Measurements from ENCODE around the gene AKTIP.
"Not testable (repeated sequence)": the region's sequence is repeated elsewhere in the genome, so short reads cannot be mapped to it uniquely, and the experiment has no call there.

AKTIP gene

DNA sequence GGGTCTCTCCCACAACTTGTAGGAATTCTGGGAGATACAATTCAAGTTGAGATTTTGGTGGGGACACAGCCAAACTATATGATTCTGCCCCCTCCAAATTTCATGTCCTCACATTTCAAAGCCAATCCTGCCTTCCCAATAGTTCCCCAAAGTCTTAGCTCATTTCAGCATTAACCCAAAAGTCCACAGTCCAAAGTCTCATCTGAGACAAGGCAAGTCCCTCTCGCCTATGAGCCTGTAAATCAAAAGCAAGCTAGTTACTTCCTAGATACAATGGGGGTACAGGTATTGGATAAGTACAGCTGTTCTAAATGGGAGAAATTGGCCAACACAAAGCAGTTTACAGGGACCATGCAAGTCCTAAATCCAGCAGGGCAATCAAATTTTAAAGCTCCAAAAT lies 9.8 kb upstream of the AKTIP start:
- WGBS, result 100% methylated on average over 1 of the region's 1 CpG
- H3K4me1 ChIP-seq (ENCODE audit: insufficient read depth, low read length); H3K27ac ChIP-seq (ENCODE audit: low read depth, low read length); H3K4me3 ChIP-seq (ENCODE audit: low read length); H3K9ac ChIP-seq (ENCODE audit: low read depth, low read length); H3K9me3 ChIP-seq (ENCODE audit: insufficient read depth, low read depth, low read length); H3K27me3 ChIP-seq (ENCODE audit: insufficient read depth, low read length); H3K36me3 ChIP-seq (ENCODE audit: insufficient read depth, low read length): not testable (repeated sequence)

DNA sequence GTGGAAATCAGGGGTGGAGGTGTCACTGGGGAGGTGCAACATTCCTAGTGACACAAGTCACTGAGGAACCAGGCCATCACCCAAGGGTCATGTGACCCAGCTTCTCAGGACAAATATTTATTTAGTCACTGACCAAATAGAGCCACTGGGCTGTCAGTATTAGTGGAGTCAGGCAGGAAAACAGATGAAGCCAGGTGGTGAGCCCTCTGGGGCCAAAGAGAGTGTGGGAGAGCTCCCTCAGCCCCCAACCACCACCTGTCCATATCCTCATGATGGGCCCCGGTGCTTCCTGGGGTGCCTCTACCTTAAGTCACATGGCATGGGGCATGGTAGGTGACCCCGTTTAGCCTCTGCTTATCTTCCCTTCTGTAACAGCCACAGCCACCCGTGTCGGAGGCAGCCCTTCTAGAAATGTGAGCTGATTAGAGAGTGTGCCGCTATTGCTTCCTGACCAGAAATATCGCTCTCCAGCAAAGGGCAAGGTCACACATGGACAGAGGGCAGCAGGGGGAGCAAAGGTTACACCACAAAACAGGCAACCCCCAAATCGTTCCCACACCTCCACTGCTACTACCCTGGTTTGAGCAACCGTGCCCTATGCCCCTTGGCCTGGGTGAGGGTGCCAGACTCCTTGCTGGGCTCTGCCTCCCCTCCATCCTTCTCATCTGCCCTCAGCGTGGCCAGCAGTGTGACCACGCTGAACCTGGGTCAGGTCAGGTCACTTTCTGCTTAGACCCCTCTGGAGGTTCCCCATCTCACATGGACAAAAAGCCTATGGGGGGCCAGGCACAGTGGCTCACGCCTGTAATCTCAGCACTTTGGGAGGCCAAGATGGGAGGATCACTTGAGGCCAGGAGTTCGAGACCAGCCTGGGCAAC lies 8.6 kb upstream of the AKTIP start:
- Histone ChIP-seq H3K27me3 (ENCODE audit: insufficient read depth, low read length) (no peaks in the 10 kb centered on the region), H3K4me3 (ENCODE audit: low read length) (no peak overlapping the region), H3K9ac (ENCODE audit: low read depth, low read length) (no peak overlapping the region), H3K36me3 (ENCODE audit: insufficient read depth, low read length) (no peaks in the 10 kb centered on the region), H3K9me3 (ENCODE audit: insufficient read depth, low read depth, low read length) (no peaks in the 10 kb centered on the region), H3K27ac (ENCODE audit: low read depth, low read length) (no peak overlapping the region), H3K4me1 (ENCODE audit: insufficient read depth, low read length) (peaks cover 3% of the 10 kb centered on the region; the same call in 1 of the 2 replicates)
- WGBS, result 93% methylated on average over 12 of the region's 12 CpGs

DNA sequence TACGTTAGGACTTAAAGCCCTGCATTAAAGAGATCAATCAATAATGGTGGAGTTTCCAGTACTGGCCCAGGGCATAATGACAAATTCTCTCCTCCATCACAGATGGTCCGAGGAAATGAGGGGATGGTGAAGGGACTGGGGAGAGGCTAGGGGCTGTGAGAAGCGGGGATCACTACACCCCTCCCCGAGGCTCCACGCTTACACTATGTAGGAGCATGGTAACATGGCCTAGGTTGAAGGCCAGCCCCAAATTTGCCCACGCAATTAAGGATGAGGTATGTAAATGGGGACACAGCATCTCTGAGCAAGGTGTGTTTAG lies 8.0 kb upstream of the AKTIP start:
- H3K27me3 ChIP-seq (ENCODE audit: insufficient read depth, low read length), result no peaks in the 10 kb centered on the region
- H3K4me1 ChIP-seq (ENCODE audit: insufficient read depth, low read length), result peaks cover 3% of the 10 kb centered on the region; the same call in 1 of the 2 replicates
- 89% methylated on average over 6 of the region's 6 CpGs for WGBS
- H3K36me3 ChIP-seq (ENCODE audit: insufficient read depth, low read length), result no peaks in the 10 kb centered on the region
- H3K27ac ChIP-seq (ENCODE audit: low read depth, low read length), result no peak overlapping the region
- H3K4me3 ChIP-seq (ENCODE audit: low read length), result no peak overlapping the region
- no peak overlapping the region for H3K9ac ChIP-seq (ENCODE audit: low read depth, low read length)
- no peaks in the 10 kb centered on the region for H3K9me3 ChIP-seq (ENCODE audit: insufficient read depth, low read depth, low read length)

DNA sequence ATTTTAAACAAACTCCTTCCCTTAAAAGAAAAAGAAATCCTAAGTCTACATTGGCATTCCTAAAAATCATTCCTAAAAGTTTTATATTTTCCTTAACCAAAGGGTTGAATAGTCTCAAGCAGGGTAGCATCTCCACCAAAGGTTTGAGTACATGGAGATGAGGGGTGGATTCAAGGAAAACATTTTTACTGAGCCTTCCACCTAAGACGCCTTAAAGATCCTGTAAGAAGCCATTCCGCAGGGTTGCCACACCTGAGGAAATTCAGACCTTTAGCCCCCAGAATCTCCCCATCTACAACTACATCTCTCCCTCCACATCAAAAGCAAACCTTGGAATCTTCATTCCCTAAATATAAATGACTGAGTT lies 7.7 kb upstream of the AKTIP start:
- Histone ChIP-seq H3K9me3 (ENCODE audit: insufficient read depth, low read depth, low read length) (no peaks in the 10 kb centered on the region), H3K27me3 (ENCODE audit: insufficient read depth, low read length) (no peaks in the 10 kb centered on the region), H3K4me1 (ENCODE audit: insufficient read depth, low read length) (peaks cover 3% of the 10 kb centered on the region; the same call in 1 of the 2 replicates), H3K4me3 (ENCODE audit: low read length) (no peak overlapping the region), H3K27ac (ENCODE audit: low read depth, low read length) (no peak overlapping the region), H3K9ac (ENCODE audit: low read depth, low read length) (no peak overlapping the region), H3K36me3 (ENCODE audit: insufficient read depth, low read length) (no peaks in the 10 kb centered on the region)
- 70% methylated on average over 2 of the region's 2 CpGs for WGBS

DNA sequence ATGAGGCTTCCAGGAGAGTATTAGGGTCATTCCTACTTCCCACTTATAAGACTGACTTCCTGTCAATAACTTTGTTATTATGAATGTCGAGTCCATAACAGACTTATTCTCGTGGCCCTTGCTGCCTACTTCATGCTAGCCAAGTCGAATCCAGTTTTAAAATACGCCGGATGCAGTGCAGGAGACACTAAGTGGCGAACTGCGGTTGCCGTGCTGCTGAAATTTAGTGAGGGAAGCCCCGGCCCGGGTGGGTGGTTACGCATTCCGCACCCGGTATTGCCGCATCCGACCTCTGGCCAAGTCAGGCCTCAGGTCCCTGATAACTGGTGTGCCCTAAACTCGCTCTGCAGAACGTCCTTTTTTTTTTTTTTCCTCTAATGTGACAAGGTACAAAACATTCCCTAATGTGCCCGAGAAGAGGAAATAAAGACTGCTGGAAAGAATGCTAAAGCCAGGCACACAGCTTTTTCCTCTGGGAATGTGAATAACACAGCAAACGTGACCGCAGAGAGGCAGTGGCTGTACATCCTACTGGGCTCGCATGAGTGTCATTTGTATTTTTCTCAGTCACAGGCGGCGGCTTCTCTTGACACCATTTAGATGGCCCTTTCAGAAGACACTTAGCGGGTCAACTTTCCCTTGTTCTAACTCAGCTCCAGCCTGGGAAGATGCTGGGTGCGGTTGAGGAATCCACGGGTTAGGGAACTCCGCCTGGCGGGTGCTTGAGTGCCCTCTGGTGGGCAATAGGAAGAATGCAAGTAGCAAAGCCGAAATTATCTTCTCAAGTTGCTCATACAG lies 7.1 kb upstream of the AKTIP start:
- Histone ChIP-seq H3K4me1 (ENCODE audit: insufficient read depth, low read length) (peaks cover 3% of the 10 kb centered on the region; the same call in 1 of the 2 replicates), H3K27me3 (ENCODE audit: insufficient read depth, low read length) (no peaks in the 10 kb centered on the region), H3K4me3 (ENCODE audit: low read length) (no peak overlapping the region), H3K9me3 (ENCODE audit: insufficient read depth, low read depth, low read length) (no peaks in the 10 kb centered on the region), H3K9ac (ENCODE audit: low read depth, low read length) (no peak overlapping the region), H3K27ac (ENCODE audit: low read depth, low read length) (no peak overlapping the region), H3K36me3 (ENCODE audit: insufficient read depth, low read length) (no peaks in the 10 kb centered on the region)
- WGBS, result 61% methylated on average over 29 of the region's 29 CpGs

DNA sequence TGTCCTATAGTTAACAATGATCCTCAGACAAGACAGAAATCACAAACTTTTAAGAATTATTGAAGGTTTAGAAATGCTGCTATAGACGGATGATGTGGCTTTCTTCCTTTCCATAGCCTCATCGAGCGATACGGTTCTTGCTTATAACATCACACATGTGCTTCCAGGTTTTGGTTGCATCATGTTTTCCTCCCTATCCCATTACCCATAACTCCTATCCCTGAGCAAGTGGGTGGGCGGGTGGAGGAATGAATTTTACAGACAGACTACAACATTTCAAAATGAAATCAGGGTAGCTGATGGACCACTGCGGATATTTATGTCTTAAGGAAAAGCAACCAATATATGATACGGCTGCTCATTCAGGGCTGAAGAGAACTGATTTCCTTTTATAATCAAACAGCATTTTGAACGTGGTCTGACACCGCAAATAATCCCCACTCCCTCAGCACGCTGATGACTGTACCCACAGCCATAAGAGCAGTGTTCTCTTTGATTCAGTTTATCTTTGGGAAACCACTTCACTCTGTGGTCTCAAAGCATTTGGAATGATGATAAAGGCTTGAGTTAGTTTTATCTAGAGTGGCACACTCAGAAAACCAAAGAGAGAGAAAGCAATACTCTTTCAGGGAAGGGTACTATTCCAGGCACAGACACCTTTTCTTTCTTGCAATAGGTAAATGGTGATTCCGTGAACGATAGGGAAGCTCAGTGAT lies 4.6 kb upstream of the AKTIP start:
- H3K27me3 ChIP-seq (ENCODE audit: insufficient read depth, low read length), result no peaks in the 10 kb centered on the region
- no peaks in the 10 kb centered on the region for H3K36me3 ChIP-seq (ENCODE audit: insufficient read depth, low read length)
- no peak overlapping the region for H3K4me3 ChIP-seq (ENCODE audit: low read length)
- H3K4me1 ChIP-seq (ENCODE audit: insufficient read depth, low read length), result peaks cover 12% of the 10 kb centered on the region
- 97% methylated on average over 12 of the region's 12 CpGs for WGBS
- no peak overlapping the region for H3K27ac ChIP-seq (ENCODE audit: low read depth, low read length)
- no peaks in the 10 kb centered on the region for H3K9me3 ChIP-seq (ENCODE audit: insufficient read depth, low read depth, low read length)
- no peak overlapping the region for H3K9ac ChIP-seq (ENCODE audit: low read depth, low read length)

DNA sequence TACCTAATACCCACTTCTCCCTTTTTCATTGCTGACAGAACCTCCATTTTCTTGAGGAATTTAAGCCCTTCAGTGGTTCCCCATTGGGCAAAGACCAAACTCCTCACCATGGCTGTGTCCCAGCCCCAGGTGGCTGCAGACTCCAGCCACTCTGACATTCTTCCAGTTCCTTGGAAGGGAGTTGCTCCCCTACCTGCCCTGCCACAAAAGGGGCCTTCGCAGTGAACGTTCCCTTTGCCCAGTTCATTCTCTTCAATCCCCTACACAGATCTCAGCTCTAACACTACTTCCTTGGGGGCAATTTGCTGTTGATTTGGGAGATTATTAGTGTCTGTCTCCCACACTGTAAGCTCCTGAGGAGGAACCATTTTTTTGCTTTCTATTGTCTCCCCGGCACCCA lies 3.2 kb upstream of the AKTIP start:
- H3K27ac ChIP-seq (ENCODE audit: low read depth, low read length), result no peak overlapping the region
- H3K36me3 ChIP-seq (ENCODE audit: insufficient read depth, low read length), result no peaks in the 10 kb centered on the region

DNA sequence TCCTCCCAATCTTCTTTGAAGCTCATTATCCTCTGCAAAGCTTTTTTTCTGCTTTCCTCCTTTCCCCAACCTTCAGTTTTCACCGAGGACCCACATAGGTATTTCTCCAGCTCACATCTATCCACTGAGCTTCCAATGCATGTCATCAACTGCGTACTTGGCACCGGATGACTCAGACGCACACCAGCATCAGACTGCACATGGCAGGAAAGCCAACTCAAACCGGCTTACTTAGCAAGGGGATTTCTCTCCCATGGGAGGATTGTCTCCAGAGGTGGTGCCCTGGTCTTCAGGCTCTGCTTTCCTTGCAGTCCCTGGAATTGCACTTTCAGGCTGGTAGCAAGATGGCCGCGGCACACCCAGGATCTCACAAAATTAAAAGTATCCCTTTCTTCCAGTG lies 1.7 kb upstream of the AKTIP start:
- no peak overlapping the region for H3K27ac ChIP-seq (ENCODE audit: low read depth, low read length)
- H3K4me3 ChIP-seq (ENCODE audit: low read length), result no peak overlapping the region; the same call in 1 of the 2 replicates
- no peaks in the 10 kb centered on the region for H3K27me3 ChIP-seq (ENCODE audit: insufficient read depth, low read length)
- H3K9me3 ChIP-seq (ENCODE audit: insufficient read depth, low read depth, low read length), result no peaks in the 10 kb centered on the region
- H3K4me1 ChIP-seq (ENCODE audit: insufficient read depth, low read length), result peaks cover 18% of the 10 kb centered on the region
- WGBS, result 89% methylated on average over 7 of the region's 7 CpGs
- H3K36me3 ChIP-seq (ENCODE audit: insufficient read depth, low read length), result no peaks in the 10 kb centered on the region
- no peak overlapping the region for H3K9ac ChIP-seq (ENCODE audit: low read depth, low read length)

More for the DNA sequence above, 3.2 kb upstream of the AKTIP start:
- no peak overlapping the region for H3K9ac ChIP-seq (ENCODE audit: low read depth, low read length)
- H3K4me3 ChIP-seq (ENCODE audit: low read length), result no peak overlapping the region
- peaks cover 19% of the 10 kb centered on the region for H3K4me1 ChIP-seq (ENCODE audit: insufficient read depth, low read length)
- no peaks in the 10 kb centered on the region for H3K9me3 ChIP-seq (ENCODE audit: insufficient read depth, low read depth, low read length)
- 96% methylated on average over 3 of the region's 3 CpGs for WGBS
- no peaks in the 10 kb centered on the region for H3K27me3 ChIP-seq (ENCODE audit: insufficient read depth, low read length)

DNA sequence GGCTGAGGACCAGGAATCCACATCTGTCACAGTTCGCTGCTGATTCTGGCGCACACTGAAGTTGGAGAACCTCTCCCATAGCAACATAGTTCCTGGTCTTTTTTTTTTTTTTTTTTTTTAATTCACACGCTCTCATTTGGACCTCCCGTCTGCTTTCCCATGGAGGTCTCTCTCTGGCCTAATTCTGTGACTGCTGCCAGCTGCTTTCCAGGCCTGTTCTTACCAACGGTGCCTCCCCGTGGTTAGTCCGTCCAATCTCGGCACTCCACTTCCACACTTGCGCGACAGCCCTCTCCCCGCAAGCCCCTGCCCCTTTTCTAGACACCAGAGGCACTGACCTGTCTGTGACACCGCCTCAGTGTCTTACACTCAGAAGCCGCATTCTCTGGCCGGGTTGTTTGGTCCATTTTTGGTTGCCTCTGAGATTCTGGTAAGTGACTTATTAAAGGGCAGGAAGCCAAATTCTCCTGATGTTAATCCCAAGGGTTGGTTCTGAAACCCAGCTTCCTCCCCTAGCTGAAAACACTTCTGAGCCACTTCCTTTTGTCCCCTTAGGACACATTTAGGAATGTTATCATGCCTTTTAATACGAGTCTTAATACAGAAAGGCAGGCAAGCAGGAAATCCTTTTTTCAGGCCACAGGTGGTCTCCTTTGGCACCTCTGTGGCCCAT lies 1.1 kb upstream of the AKTIP start:
- H3K9ac ChIP-seq (ENCODE audit: low read depth, low read length), result 0 out of 2 replicates have a peak overlapping the region, but pooled peaks have one; percentile 4
- H3K4me3 ChIP-seq (ENCODE audit: low read length), result peak overlapping the region; percentile 73
- peak overlapping the region; percentile 19; the same call in 1 of the 2 replicates for H3K27ac ChIP-seq (ENCODE audit: low read depth, low read length)
- no peaks in the 10 kb centered on the region for H3K9me3 ChIP-seq (ENCODE audit: insufficient read depth, low read depth, low read length)
- H3K27me3 ChIP-seq (ENCODE audit: insufficient read depth, low read length), result no peaks in the 10 kb centered on the region
- peaks cover 18% of the 10 kb centered on the region for H3K4me1 ChIP-seq (ENCODE audit: insufficient read depth, low read length)
- WGBS, result 38% methylated on average over 15 of the region's 15 CpGs
- peaks cover under 1% of the 10 kb centered on the region; the same call in 1 of the 2 replicates for H3K36me3 ChIP-seq (ENCODE audit: insufficient read depth, low read length)

DNA sequence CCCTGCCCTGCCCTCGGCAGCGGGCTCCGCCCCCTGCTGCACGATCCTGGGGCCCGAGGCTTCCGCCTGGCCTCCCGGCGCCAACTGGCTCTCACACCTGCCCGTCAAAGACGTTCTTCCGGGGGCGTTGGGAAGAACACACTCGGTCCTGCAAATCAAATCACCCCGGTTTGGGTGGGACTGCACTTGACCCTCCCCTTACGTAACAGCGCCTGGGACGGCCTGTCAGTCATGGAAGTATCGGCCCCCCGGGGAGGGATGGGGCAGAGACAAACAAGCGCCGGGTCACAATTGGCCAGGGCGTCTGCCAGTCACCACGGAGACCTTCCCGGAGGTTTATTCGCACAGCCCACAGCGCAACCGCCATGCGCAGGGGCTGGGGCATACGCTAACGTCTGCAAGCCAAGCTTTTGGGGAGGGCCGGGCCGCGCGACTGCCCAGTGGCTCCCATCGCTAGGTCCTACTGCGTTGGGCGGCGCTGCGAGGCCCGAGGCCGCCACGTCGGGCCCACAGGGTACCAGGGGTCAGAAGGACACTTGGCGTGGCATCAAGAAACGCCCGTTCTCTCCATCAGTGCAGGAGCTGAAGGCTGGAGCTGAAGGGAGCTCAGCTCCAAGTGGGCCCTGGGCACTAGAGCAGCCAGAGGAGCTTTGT lies 388 bp upstream of the AKTIP start:
- Histone ChIP-seq H3K9ac (ENCODE audit: low read depth, low read length) (peak overlapping the region; percentile 65), H3K4me3 (ENCODE audit: low read length) (peak overlapping the region; percentile 96), H3K27ac (ENCODE audit: low read depth, low read length) (peak overlapping the region; percentile 87), H3K36me3 (ENCODE audit: insufficient read depth, low read length) (peaks cover 7% of the 10 kb centered on the region; the same call in 1 of the 2 replicates), H3K4me1 (ENCODE audit: insufficient read depth, low read length) (peaks cover 18% of the 10 kb centered on the region), H3K27me3 (ENCODE audit: insufficient read depth, low read length) (no peaks in the 10 kb centered on the region), H3K9me3 (ENCODE audit: insufficient read depth, low read depth, low read length) (no peaks in the 10 kb centered on the region)
- WGBS, result under 1% methylated on average over 46 of the region's 46 CpGs
